BE2C (cell line): ENCODE measurements around the gene COLEC11.

Experiments
- DNase-seq: peaks from one replicate; pipeline ENCODE4 v3.0.0-alpha.2; 2020
- H3K27me3 ChIP-seq: fragments of 250-450 bp; sonication (Bioruptor Pico); 2 replicates; pipeline ENCODE4 v1.5.1; 2020; ENCODE audit warnings: mild to moderate bottlenecking
- H3K36me3 ChIP-seq: fragments of 250-450 bp; sonication (Bioruptor Pico); 2 replicates; pipeline ENCODE4 v1.5.1; 2020; ENCODE audit warnings: mild to moderate bottlenecking
- H3K4me1 ChIP-seq: fragments of 250-450 bp; sonication (Bioruptor Pico); 2 replicates; pipeline ENCODE4 v1.5.1; 2020
- H3K4me3 ChIP-seq: 2 replicates; pipeline ENCODE4 v1.5.1; 2011; ENCODE audit warnings: low read depth, low read length
- H3K9me3 ChIP-seq: fragments of 250-450 bp; sonication (Bioruptor Pico); 2 replicates; pipeline ENCODE4 v1.5.1; 2020
- TF ChIP-seq, protein P1 (sequence below): IDR thresholded peaks from 2 replicates; pipeline ENCODE4 v1.5.1; 2012; ENCODE audit warnings: mild to moderate bottlenecking, low read depth, low read length

Gene COLEC11

DNA sequence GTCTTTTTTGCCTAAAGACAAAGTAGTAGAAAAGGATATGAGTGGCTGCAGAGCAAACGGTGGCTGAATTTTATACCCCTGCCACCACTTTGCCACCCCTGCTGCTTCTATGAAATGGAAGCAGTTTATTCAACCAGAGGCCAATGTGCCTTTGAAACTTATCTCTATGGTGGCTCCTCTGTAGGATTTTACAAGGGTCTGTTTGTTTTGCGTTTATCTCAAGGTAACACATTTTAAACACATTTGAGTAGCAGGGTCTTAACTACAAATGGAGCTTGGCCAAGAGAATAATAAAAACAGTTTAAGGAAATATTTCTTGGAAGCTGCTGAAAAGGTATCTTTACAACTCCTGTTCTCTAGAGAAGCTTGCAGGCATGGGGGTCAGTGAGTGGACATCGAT is 69.2 kb downstream of the COLEC11 start:
- no peaks in the 10 kb centered on the region for H3K36me3 ChIP-seq
- DNase-seq = no peak
- H3K9me3 ChIP-seq = no peaks in the 10 kb centered on the region; the same call in 1 of the 2 replicates
- no peak overlapping the region for H3K4me3 ChIP-seq
- H3K4me1 ChIP-seq = no peaks in the 10 kb centered on the region
- H3K27me3 ChIP-seq = no peaks in the 10 kb centered on the region
- TF ChIP-seq, protein P1, sequence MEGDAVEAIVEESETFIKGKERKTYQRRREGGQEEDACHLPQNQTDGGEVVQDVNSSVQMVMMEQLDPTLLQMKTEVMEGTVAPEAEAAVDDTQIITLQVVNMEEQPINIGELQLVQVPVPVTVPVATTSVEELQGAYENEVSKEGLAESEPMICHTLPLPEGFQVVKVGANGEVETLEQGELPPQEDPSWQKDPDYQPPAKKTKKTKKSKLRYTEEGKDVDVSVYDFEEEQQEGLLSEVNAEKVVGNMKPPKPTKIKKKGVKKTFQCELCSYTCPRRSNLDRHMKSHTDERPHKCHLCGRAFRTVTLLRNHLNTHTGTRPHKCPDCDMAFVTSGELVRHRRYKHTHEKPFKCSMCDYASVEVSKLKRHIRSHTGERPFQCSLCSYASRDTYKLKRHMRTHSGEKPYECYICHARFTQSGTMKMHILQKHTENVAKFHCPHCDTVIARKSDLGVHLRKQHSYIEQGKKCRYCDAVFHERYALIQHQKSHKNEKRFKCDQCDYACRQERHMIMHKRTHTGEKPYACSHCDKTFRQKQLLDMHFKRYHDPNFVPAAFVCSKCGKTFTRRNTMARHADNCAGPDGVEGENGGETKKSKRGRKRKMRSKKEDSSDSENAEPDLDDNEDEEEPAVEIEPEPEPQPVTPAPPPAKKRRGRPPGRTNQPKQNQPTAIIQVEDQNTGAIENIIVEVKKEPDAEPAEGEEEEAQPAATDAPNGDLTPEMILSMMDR = no peak

DNA sequence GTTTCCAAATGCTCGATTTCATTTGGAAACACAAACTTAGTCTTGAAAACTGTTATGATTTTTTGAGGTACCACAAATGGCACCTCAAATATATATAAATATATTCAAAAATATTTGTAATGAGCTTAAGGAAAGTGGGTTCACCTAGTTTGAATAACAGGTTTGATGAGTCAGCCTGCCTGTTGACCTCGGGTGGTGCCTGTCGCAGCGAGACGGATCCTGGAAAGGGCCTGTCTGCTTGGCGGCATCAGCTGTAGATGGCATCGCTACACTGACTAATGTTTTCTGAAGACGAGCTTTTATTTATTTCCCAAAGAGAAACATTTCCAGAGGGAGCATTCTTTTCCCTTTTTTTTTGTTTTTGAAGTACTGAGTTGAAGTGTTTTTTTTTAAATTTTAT is 70.0 kb downstream of the COLEC11 start:
- H3K4me1 ChIP-seq = no peaks in the 10 kb centered on the region

GRCh38 chr2:3665886-3666612 is 71.1 kb downstream of the COLEC11 start:
- Histone ChIP-seq H3K36me3 (no peaks in the 10 kb centered on the region), H3K9me3 (no peaks in the 10 kb centered on the region; the same call in 1 of the 2 replicates), H3K4me3 (no peak overlapping the region), H3K4me1 (no peaks in the 10 kb centered on the region), H3K27me3 (no peaks in the 10 kb centered on the region)
- TF ChIP-seq, protein P1 = no peak
- DNase-seq = no peak

More for the DNA sequence above, 70.0 kb downstream of the COLEC11 start:
- TF ChIP-seq, protein P1 = no peak
- no peak overlapping the region for H3K4me3 ChIP-seq
- no peaks in the 10 kb centered on the region; the same call in 1 of the 2 replicates for H3K9me3 ChIP-seq
- H3K36me3 ChIP-seq = no peaks in the 10 kb centered on the region
- H3K27me3 ChIP-seq = no peaks in the 10 kb centered on the region
- DNase-seq = no peak

DNA sequence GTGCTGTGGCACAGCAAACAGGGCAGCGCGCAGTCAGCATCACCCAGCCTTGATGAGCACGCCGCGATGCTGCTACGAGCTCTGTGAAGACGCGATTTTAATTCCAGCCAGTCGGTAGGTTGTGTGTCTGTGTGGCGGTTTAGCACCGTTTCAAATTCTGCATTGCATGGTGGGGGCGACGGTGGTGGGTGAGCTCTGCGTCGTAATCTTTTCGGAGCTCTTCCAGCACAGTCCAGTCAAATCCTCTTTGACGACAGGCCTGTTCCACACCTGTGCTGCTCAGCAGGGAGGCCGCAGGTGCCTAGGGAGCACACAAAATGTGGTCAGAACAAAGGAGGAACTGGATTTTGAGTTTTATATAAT is 71.7 kb downstream of the COLEC11 start:
- DNase-seq = no peak
- Histone ChIP-seq H3K4me3 (no peak overlapping the region), H3K9me3 (no peaks in the 10 kb centered on the region; the same call in 1 of the 2 replicates), H3K4me1 (no peaks in the 10 kb centered on the region), H3K27me3 (no peaks in the 10 kb centered on the region), H3K36me3 (no peaks in the 10 kb centered on the region)
- TF ChIP-seq, protein P1 = no peak

- TF ChIP-seq, protein P1 = peak; percentile 24; the same call in 1 of the 2 replicates
- no peaks in the 10 kb centered on the region for H3K27me3 ChIP-seq
- H3K9me3 ChIP-seq = no peaks in the 10 kb centered on the region; the same call in 1 of the 2 replicates
- peak overlapping the region; percentile 39 for H3K4me3 ChIP-seq
- DNase-seq = peak; percentile 57
- no peaks in the 10 kb centered on the region for H3K36me3 ChIP-seq
- H3K4me1 ChIP-seq = no peaks in the 10 kb centered on the region
Observed at GRCh38 chr2:3667151-3667631, 72.3 kb downstream of the COLEC11 start.

GRCh38 chr2:3669656-3670055 is 74.7 kb downstream of the COLEC11 start:
- Histone ChIP-seq H3K36me3 (no peaks in the 10 kb centered on the region), H3K4me3 (no peak overlapping the region), H3K27me3 (no peaks in the 10 kb centered on the region), H3K9me3 (no peaks in the 10 kb centered on the region; the same call in 1 of the 2 replicates), H3K4me1 (no peaks in the 10 kb centered on the region)
- TF ChIP-seq, protein P1 = no peak
- DNase-seq = no peak
